Activated CD4-positive, alpha-beta T cell treated with anti-CD3 and anti-CD28 coated beads, Interleukin-2, amount 50 U/mL, for 4 hours (primary cell): Measurements from ENCODE around the gene MYL12A.
"Not testable (repeated sequence)": the region's sequence is repeated elsewhere in the genome, so short reads cannot be mapped to it uniquely, and the experiment has no call there.

Source experiments
- DNase-seq, 2 experiments: peaks; one replicate each; pipeline ENCODE4 v3.0.0-alpha.2; 2020

Gene MYL12A

GRCh38 chr18:3247240-3248061, at the start of gene MYL12A:
Gene MYL12A (plus strand): TSS chr18:3247801. CDS start chr18:3253248, 5,447 bp downstream.
- peak; percentile 84 to 86 for DNase-seq

- not testable (repeated sequence) for DNase-seq
Measured at GRCh38 chr18:3198260-3198860, 49.2 kb upstream of the MYL12A start.

GRCh38 chr18:3199942-3200645, 47.5 kb upstream of the MYL12A start:
- no peak for DNase-seq

GRCh38 chr18:3205239-3205638, 42.4 kb upstream of the MYL12A start:
- DNase-seq: no peak

- DNase-seq: no peak
Measured at GRCh38 chr18:3207565-3207964, 40.0 kb upstream of the MYL12A start.

GRCh38 chr18:3209859-3210569, 37.6 kb upstream of the MYL12A start:
- no peak for DNase-seq

- DNase-seq: no peak
Measured at GRCh38 chr18:3211236-3211992, 36.2 kb upstream of the MYL12A start.

- no peak for DNase-seq
Measured at GRCh38 chr18:3212657-3213056, 34.9 kb upstream of the MYL12A start.

GRCh38 chr18:3213300-3214059, 34.1 kb upstream of the MYL12A start:
- no peak for DNase-seq

- no peak for DNase-seq
Measured at GRCh38 chr18:3214855-3215637, 32.6 kb upstream of the MYL12A start.

GRCh38 chr18:3216987-3217386, 30.6 kb upstream of the MYL12A start:
- no peak for DNase-seq

GRCh38 chr18:3217948-3218647, 29.5 kb upstream of the MYL12A start:
- DNase-seq: no peak

- DNase-seq: no peak
Measured at GRCh38 chr18:3218819-3219218, 28.8 kb upstream of the MYL12A start.

GRCh38 chr18:3219241-3219630, 28.4 kb upstream of the MYL12A start:
- DNase-seq: no peak

- no peak for DNase-seq
Measured at GRCh38 chr18:3219631-3220335, 27.8 kb upstream of the MYL12A start, which contains the start of gene MYOM1. Gene MYOM1 (minus strand): TSS chr18:3219968. CDS start chr18:3215223, 4,745 bp downstream.

GRCh38 chr18:3220868-3221267, 26.7 kb upstream of the MYL12A start:
- not testable (repeated sequence) for DNase-seq

GRCh38 chr18:3221496-3221895, 26.1 kb upstream of the MYL12A start:
- DNase-seq: no peak

GRCh38 chr18:3223356-3223755, 24.2 kb upstream of the MYL12A start:
- DNase-seq: no peak

- DNase-seq: no peak
Measured at GRCh38 chr18:3224223-3224622, 23.4 kb upstream of the MYL12A start.
